ENCODE measurements around the gene FOXP1.

- TF ChIP-seq CTCF (optimal IDR thresholded peaks at IDR 0.05 in 1 of 3, IDR thresholded peaks at IDR 0.05 in 1 of 3, conservative IDR thresholded peaks at IDR 0.05 in 1 of 3; ENCODE audit: extremely low read depth in 1 of 3, insufficient read depth in 2 of 3, low read length in 3 of 3) (no peak), EZH2 (IDR thresholded peaks at IDR 0.05; ENCODE audit: low read length) (no peak)
Observed at GRCh38 chr3:71168880-71169411, 414.6 kb downstream of the FOXP1 start.

Data from keratinocyte (primary cell).